GM18867 (cell line): ENCODE results near the gene KCNQ5.

Experiments used
- ATAC-seq: cut with Tn5 transposase; IDR thresholded peaks from one replicate; pipeline ENCODE4 v1.9.1; 2021; ENCODE audit warnings: mild to moderate bottlenecking, moderate library complexity; ENCODE audit not compliant: unreplicated experiment

The KCNQ5 gene

GRCh38 chr6:72674842-72675241, 53.0 kb downstream of the KCNQ5 start:
- no peak for ATAC-seq

- ATAC-seq: no peak
Observed at GRCh38 chr6:72675396-72675795, 53.5 kb downstream of the KCNQ5 start.

GRCh38 chr6:72676995-72677394, 55.1 kb downstream of the KCNQ5 start:
- ATAC-seq: no peak

- no peak for ATAC-seq
Observed at GRCh38 chr6:72677740-72678139, 55.9 kb downstream of the KCNQ5 start.

GRCh38 chr6:72683797-72684196, 61.9 kb downstream of the KCNQ5 start:
- ATAC-seq: peak; percentile 93

- ATAC-seq: peak; percentile 87
Observed at GRCh38 chr6:72689107-72689954, 67.5 kb downstream of the KCNQ5 start.

- ATAC-seq: no peak
Observed at GRCh38 chr6:72691249-72691648, 69.4 kb downstream of the KCNQ5 start.

- ATAC-seq: no peak
Observed at GRCh38 chr6:72696055-72696454, 74.2 kb downstream of the KCNQ5 start.

GRCh38 chr6:72699159-72699558, 77.3 kb downstream of the KCNQ5 start:
- ATAC-seq: no peak

- ATAC-seq: no peak
Observed at GRCh38 chr6:72702421-72702820, 80.6 kb downstream of the KCNQ5 start.

- ATAC-seq: no peak
Observed at GRCh38 chr6:72703093-72703492, 81.2 kb downstream of the KCNQ5 start.

GRCh38 chr6:72704979-72705378, 83.1 kb downstream of the KCNQ5 start:
- ATAC-seq: no peak

GRCh38 chr6:72709431-72709830, 87.6 kb downstream of the KCNQ5 start:
- no peak for ATAC-seq

- ATAC-seq: no peak
Observed at GRCh38 chr6:72711731-72712130, 89.9 kb downstream of the KCNQ5 start.

- ATAC-seq: no peak
Observed at GRCh38 chr6:72712910-72713309, 91.0 kb downstream of the KCNQ5 start.

GRCh38 chr6:72715119-72715518, 93.3 kb downstream of the KCNQ5 start:
- ATAC-seq: no peak

GRCh38 chr6:72716916-72717315, 95.1 kb downstream of the KCNQ5 start:
- ATAC-seq: no peak

- no peak for ATAC-seq
Observed at GRCh38 chr6:72720464-72720863, 98.6 kb downstream of the KCNQ5 start.

GRCh38 chr6:72721346-72721745, 99.5 kb downstream of the KCNQ5 start:
- ATAC-seq: no peak

GRCh38 chr6:72724545-72724944, 102.7 kb downstream of the KCNQ5 start:
- peak; percentile 83 for ATAC-seq

GRCh38 chr6:72728706-72729343, 107.0 kb downstream of the KCNQ5 start:
- no peak for ATAC-seq

GRCh38 chr6:72733045-72733444, 111.2 kb downstream of the KCNQ5 start:
- no peak for ATAC-seq
